Mesothelial cell of epicardium (in vitro differentiated cells): Measurements from ENCODE around the gene AK2. TPM values are rescaled to one million over a fixed set of nuclear protein-coding genes. Genes with fewer than 3 reads are reported as not detected.
"Not testable (repeated sequence)": the region's sequence is repeated elsewhere in the genome, so short reads cannot be mapped to it uniquely, and the experiment has no call there.

Experiments
- DNase-seq, 2 experiments: peaks; one replicate each; pipeline ENCODE4 v3.0.0; 2021; ENCODE audit warnings: low spot score in 2 of 2; ENCODE audit not compliant: unreplicated experiment in 2 of 2
- H3K27ac Mint-ChIP-seq: 2 replicates; pipeline ENCODE4 v1.8.0; 2021; ENCODE audit warnings: mixed read lengths
- H3K27me3 Mint-ChIP-seq: 2 replicates; pipeline ENCODE4 v1.8.0; 2021; ENCODE audit warnings: low read depth, mixed read lengths
- H3K36me3 Mint-ChIP-seq: 2 replicates; pipeline ENCODE4 v1.8.0; 2021; ENCODE audit warnings: mixed read lengths
- H3K4me1 Mint-ChIP-seq: 2 replicates; pipeline ENCODE4 v1.8.0; 2021; ENCODE audit warnings: mixed read lengths
- H3K4me3 Mint-ChIP-seq: 2 replicates; pipeline ENCODE4 v1.8.0; 2021; ENCODE audit warnings: mild to moderate bottlenecking, moderate library complexity, mixed read lengths
- H3K9me3 Mint-ChIP-seq: 2 replicates; pipeline ENCODE4 v1.8.0; 2021; ENCODE audit warnings: mixed read lengths
- CTCF ChIP-seq: fragments of 200-600 bp; sonication (generic); IDR thresholded peaks from one replicate; pipeline ENCODE4 v1.5.0; 2021; ENCODE audit warnings: antibody characterized with exemption; ENCODE audit not compliant: unreplicated experiment
- total RNA-seq: library from RNA; stranded (reverse); gene quantifications from 3 replicates; pipeline ENCODE4 v1.2.1, GENCODE V29; 2021

AK2 gene
- total RNA-seq, 1 donor from 2014 or later, result 139 TPM

- no peak overlapping the region for H3K4me3 Mint-ChIP-seq
- peaks cover 36% of the 10 kb centered on the region for H3K4me1 Mint-ChIP-seq
- DNase-seq, result no peak
- no peaks in the 10 kb centered on the region for H3K9me3 Mint-ChIP-seq
- no peak for TF ChIP-seq CTCF
- no peak overlapping the region for H3K27ac Mint-ChIP-seq
- no peaks in the 10 kb centered on the region for H3K36me3 Mint-ChIP-seq
- no peaks in the 10 kb centered on the region for H3K27me3 Mint-ChIP-seq
These were observed 36.2 kb downstream of the AK2 start for GRCh38 chr1:33000427-33001026.

GRCh38 chr1:32998997-32999396, 37.7 kb downstream of the AK2 start:
- Mint-ChIP-seq H3K27me3 (no peaks in the 10 kb centered on the region), H3K36me3 (no peaks in the 10 kb centered on the region), H3K27ac (no peak overlapping the region), H3K4me3 (no peak overlapping the region), H3K4me1 (peaks cover 25% of the 10 kb centered on the region), H3K9me3 (no peaks in the 10 kb centered on the region)
- no peak for DNase-seq
- TF ChIP-seq CTCF, result no peak

- Mint-ChIP-seq H3K4me3 (no peak overlapping the region), H3K27me3 (no peaks in the 10 kb centered on the region), H3K9me3 (no peaks in the 10 kb centered on the region), H3K4me1 (peaks cover 20% of the 10 kb centered on the region), H3K27ac (no peak overlapping the region), H3K36me3 (no peaks in the 10 kb centered on the region)
- no peak for TF ChIP-seq CTCF
- DNase-seq, result no peak
These were observed 38.6 kb downstream of the AK2 start for GRCh38 chr1:32998064-32998463.

GRCh38 chr1:32997381-32997891, 39.2 kb downstream of the AK2 start:
- DNase-seq, result no peak

GRCh38 chr1:32993324-32993636, 43.4 kb downstream of the AK2 start:
- peaks cover 41% of the 10 kb centered on the region for H3K4me1 Mint-ChIP-seq

More at GRCh38 chr1:32997381-32997891, 39.2 kb downstream of the AK2 start:
- Mint-ChIP-seq H3K4me1 (peaks cover 25% of the 10 kb centered on the region), H3K36me3 (no peaks in the 10 kb centered on the region), H3K27ac (peak overlapping the region; percentile 81), H3K4me3 (no peak overlapping the region), H3K27me3 (no peaks in the 10 kb centered on the region), H3K9me3 (no peaks in the 10 kb centered on the region)
- no peak for TF ChIP-seq CTCF

GRCh38 chr1:32992489-32993323, 44.0 kb downstream of the AK2 start:
- H3K4me3 Mint-ChIP-seq, result no peak overlapping the region
- peaks cover 37% of the 10 kb centered on the region for H3K4me1 Mint-ChIP-seq
- H3K36me3 Mint-ChIP-seq, result no peaks in the 10 kb centered on the region
- no peak for TF ChIP-seq CTCF
- peak in 1 of 2 experiments; percentile 66 for DNase-seq
- H3K27me3 Mint-ChIP-seq, result no peaks in the 10 kb centered on the region
- H3K9me3 Mint-ChIP-seq, result no peaks in the 10 kb centered on the region
- H3K27ac Mint-ChIP-seq, result peak overlapping the region; percentile 86

More at GRCh38 chr1:32993324-32993636, 43.4 kb downstream of the AK2 start:
- H3K4me3 Mint-ChIP-seq, H3K27me3 Mint-ChIP-seq, H3K36me3 Mint-ChIP-seq, H3K9me3 Mint-ChIP-seq, DNase-seq: not testable (repeated sequence)
- peak overlapping the region; percentile 86 for H3K27ac Mint-ChIP-seq
